Left kidney (tissue), 2 donors: Measurements from ENCODE around the gene SAMD4A. TPM values are rescaled to one million over a fixed set of nuclear protein-coding genes. Genes with fewer than 3 reads are reported as not detected.

Experiments
- DNase-seq: peaks from one replicate; pipeline ENCODE4 v3.0.0-alpha.2; 2013
- polyA plus RNA-seq: library from polyadenylated mRNA; unstranded; fragments of 120-200 nt; gene quantifications from one replicate; pipeline ENCODE4 v1.2.1, GENCODE V29; 2013; ENCODE audit not compliant: insufficient read length

SAMD4A gene
- polyA plus RNA-seq, 1 donor = 10.1 TPM

DNA sequence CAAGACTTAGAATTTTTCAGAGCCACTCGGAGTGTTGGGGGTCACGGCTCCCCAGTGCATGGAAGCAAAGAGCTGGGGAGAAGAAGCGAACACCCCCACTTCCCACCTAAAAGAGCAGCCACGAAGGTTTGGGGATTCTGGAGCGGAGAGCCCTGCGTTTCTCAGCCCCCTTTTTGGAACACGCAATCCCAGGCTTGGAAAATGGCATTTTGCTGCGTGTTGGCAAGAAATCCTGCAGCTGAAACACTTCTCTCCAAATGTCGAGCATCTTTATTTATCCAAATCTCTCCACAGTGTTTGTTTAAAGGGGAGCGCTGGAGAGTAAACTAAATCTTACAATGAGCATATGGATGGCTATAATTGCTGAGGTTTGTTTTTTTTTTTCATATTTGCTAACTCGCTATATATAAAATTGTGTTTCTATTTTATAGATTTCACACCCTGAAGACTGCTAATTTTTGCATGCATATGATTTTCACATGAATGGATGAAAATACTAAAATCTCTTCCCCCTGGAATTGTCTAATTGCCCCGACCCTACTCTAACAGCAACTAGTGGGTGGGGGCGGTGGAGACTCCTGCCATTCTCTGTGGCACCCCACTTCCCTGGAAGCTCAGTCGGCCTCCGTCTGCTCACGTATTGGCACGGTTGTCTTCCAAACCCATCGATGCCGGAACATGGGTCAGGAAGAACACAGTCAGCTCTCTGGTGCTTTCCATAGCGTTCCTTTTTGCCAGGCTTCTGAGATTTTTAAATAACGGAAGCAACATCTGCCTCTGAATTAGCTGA is 215.2 kb downstream of the SAMD4A start:
- DNase-seq = no peak

GRCh38 chr14:54782751-54783659 is 216.1 kb downstream of the SAMD4A start:
- DNase-seq = no peak

DNA sequence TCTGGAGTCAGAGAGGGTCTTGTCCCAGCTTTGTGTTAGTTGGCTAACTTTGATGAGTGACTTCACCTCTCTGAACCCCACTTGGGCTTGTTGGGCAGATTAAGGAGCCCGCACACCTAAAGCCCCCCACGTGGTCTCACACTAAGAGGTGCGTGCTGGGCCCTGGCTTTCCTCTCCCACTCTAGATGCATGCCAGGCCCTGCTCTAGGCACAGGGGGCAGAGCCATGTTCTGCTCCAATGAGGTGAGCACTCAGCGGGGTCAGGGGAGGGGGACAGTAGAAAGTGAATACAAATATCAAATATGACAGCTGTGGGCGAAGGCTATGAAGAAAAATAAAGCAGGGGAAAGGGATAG is 216.7 kb downstream of the SAMD4A start:
- DNase-seq = no peak

DNA sequence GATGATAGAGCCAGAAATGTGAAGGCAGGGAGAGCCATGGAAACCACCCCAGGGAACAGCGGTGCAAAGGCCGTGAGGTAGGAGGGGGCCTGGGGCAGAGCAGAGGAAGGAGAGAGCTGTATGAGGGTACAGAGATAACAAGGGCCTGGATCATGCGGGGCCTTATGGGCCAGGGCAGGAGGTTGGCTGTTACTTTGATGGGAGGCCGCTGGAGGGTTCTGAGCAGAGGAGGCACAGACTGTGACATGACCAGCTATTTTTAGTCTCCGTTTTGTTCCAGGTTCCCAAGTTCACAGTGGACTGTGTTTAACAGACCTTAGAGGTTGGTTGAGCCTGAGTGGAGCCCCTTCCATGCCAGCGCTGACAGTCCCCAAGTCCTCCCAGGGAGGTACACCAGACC is 217.1 kb downstream of the SAMD4A start:
- DNase-seq = no peak

DNA sequence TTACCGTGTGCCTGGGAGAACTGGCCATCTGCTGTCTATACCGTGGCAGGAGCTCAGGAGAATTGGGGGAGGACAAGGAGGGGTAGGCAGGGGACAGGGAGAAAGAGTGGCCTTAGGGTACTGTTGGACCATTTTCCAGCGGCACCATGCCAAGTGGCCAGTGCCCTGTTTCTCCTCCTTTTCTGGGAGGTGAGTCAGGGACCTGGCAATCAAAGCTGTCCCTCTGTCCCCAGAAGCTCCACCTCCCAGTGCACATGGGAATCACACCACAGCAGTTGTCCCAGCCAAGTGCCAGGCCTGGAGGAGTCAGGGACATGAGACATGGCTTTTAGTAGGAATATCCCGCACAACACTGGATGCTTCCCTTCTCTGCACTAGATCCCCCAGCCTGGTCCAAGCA is 217.7 kb downstream of the SAMD4A start:
- DNase-seq = no peak

GRCh38 chr14:54785136-54785777 is 218.3 kb downstream of the SAMD4A start:
- no peak for DNase-seq

GRCh38 chr14:54785778-54786770 is 219.1 kb downstream of the SAMD4A start:
- no peak for DNase-seq

GRCh38 chr14:54786838-54787237 is 219.9 kb downstream of the SAMD4A start:
- DNase-seq = no peak

- no peak for DNase-seq
Measured at GRCh38 chr14:54787261-54787660, 220.3 kb downstream of the SAMD4A start.

DNA sequence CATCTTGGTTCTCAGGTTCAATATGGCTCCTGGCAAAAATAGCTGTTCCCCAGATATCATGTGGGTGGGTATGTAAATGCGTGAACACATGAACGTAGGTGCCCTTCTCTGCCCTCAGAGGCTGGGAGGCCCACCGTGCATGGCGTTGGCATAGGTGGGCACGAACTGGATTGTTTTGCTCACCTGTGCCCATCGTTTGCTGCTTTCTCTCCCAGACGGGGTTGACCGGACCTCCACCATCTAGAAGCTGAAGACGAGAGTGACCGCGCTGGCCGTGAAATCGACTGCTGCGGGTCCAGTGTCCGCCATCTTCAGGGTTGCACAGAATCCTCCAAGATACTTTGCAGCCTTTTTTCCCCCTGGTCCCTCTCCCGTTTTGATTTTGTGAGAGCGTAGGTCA is 221.8 kb downstream of the SAMD4A start:
- DNase-seq = no peak

GRCh38 chr14:54789166-54789565 is 222.2 kb downstream of the SAMD4A start:
- DNase-seq = no peak

DNA sequence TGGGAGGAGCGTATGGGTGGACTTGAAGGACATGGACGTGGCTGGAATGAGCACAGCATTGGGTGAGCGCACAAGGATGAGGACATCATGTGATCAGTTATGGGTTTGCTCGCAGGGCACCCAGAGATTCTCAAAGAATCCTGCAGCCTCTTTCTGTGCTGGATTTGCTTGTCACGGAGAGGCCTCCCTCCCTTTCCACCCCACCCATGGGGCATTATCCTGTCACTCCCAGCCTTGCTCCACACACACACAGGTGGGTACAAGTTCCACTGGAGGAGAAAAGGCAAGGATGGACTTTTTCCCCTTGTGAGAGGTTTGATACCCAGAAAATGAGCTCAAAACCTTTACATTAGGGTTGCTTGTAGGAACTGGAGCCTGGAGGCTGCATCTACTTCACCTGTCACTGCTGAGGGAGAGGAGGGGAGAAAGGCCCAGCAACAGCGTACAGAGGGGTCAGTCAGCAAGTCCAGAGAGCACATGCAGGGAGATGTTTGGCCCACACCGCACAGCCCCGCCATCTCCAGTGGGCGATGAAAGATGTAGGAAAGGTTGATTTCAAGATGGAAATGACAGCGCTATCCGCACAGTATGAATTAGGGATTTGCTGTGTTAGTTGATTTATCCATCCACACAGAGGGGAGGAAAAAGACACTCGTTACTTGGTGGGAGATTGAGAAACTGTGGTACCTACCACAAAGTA is 223.0 kb downstream of the SAMD4A start:
- DNase-seq = no peak

- no peak for DNase-seq
Measured at GRCh38 chr14:54791001-54791400, 224.1 kb downstream of the SAMD4A start.

GRCh38 chr14:54792288-54792687 is 225.4 kb downstream of the SAMD4A start:
- no peak for DNase-seq

GRCh38 chr14:54794159-54794558 is 227.2 kb downstream of the SAMD4A start:
- DNase-seq = no peak

- DNase-seq = no peak
Measured at GRCh38 chr14:54794796-54795195, 227.9 kb downstream of the SAMD4A start.

DNA sequence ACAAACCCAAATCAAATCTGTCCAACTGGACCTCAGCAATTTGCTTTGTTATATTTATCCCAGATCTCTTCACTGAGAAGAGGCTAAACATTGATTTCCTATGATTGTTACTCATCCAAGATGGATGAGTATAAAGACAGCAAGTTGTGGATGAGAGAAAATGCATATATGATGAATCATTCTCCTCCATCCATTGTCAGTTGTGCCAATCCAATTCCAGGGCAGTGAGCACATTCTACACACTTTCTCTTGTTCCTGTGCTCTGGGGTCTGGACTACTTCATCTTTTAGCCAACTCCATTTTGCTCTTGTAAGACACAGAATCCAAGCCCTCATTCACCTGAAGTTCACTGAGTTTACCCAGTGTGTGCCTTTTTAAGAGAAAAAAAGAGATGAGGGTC is 230.0 kb downstream of the SAMD4A start:
- no peak for DNase-seq

DNA sequence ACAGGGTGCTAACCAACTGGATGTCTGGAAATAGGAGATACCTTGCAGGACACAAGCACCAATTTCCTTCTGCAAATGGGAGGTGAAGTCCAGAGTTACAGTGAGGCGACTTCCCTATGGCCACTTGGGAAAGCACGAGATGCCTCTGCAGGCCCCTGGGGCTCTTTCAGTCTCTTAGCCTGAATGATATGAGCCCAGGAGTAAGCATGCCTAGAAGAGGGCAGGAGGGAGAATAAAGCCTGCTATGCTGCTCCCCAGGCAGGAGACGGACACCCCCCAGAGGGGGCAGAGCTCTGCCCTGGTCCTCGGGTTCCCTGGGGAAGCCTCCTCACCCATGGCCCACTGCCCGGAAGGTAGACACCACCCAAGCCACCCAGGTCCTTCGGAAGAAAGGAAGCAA is 230.6 kb downstream of the SAMD4A start:
- no peak for DNase-seq

DNA sequence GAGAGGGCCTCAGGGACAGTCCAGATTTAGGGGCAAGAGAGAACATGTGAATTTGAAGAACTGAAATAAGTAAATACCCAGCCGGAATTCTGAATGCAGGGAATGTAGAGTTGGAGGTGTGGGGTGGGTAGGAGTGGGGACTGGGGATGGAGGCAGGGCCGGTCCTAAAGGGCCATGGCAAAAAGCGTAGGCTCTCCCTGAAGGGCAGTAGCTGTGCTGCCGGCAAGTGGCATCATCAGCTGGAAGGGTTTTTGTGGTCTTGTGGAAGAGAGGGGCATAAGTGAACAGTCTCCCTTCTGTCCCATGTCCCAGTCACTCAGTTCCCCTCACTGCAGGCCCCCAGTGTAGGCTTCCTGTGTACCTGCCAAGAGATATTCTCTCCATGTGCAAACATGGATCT is 231.1 kb downstream of the SAMD4A start:
- DNase-seq = no peak

GRCh38 chr14:54798465-54799124 is 231.7 kb downstream of the SAMD4A start:
- no peak for DNase-seq
